ENCODE data around the gene LRP11.

LRP11 gene

DNA sequence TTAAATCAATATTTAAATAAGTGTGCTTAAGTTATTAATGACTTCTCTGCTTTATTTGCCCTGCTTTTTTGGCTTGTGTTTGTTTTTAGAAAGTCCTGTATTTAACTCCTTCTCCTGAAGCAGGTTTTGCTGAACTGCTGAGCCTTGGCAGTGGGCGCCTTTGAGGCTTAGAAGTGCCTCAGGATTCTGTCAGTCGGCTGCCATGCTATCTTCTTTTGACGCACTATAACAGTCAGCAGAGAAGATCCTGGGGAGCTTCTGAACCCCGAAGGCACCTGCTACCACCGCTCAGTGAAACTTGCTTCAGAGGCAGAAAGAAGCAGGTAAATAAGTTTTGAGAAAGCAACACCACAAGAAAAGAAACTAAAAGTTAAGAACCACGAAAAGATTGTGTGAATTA, 92.2 kb downstream of the LRP11 start:
- DNase-seq, result no peak

DNA sequence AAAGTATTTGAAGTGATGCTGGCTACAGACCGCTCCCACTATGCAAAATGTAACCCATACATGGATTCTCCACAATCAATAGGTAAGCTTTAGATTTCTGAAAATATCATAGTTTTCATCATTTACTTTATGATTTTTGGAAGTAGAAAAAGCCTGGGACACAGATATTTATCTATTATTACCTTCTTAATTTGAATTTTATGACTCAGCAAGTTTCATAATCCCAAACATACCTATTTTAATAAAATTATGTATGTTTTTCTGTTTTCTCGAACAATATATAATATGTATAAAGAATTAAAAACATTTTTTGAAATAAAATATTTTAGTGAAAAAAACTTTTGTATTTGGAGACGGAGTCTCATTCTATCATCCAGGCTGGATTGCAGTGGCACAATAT, 93.0 kb downstream of the LRP11 start:
- no peak for DNase-seq

DNA sequence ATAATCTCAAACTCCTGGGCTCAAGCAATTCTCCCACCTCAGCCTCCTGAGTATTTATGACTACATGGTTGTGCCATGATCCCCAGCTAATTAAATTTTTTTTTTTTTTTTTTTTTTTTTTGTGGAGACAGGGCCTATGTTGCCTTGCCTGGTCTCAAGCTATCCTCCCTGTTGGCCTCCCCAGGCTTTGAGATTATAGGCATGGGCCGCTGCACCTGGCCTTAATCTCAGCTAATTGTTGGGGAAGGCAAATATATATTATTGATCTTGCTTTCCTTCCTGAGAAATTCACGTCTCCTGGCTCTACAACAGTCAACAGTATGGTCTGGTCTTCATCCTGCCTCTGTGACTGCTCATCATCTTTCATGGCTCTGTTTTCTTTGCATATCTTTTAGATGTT, 94.5 kb downstream of the LRP11 start:
- DNase-seq, result no peak

Data from activated T-cell treated with anti-CD3 and anti-CD28 coated beads for 4 hours (primary cell).